CD8-positive, alpha-beta memory T cell (primary cell): ENCODE results near the gene TCTN1. TPM values are rescaled to one million over a fixed set of nuclear protein-coding genes. Genes with fewer than 3 reads are reported as not detected.
"Not testable (repeated sequence)": the region's sequence is repeated elsewhere in the genome, so short reads cannot be mapped to it uniquely, and the experiment has no call there.

Source experiments
- CTCF ChIA-PET: fragments of 350-600 bp; sonication (Branson Sonifier 250); formaldehyde crosslinking; loops from one replicate; lab custom pipeline; 2021; ENCODE audit warnings: antibody characterized with exemption; lab: Charles Lee
- POLR2A ChIA-PET: fragments of 350-600 bp; sonication (Branson Sonifier 250); formaldehyde crosslinking; loops from one replicate; lab custom pipeline; 2021; ENCODE audit warnings: antibody characterized with exemption; lab: Charles Lee
- DNase-seq, 5 donors: peaks; one replicate each; pipeline versions ENCODE4 v3.0.0 to v3.0.0-alpha.2; 2020 to 2022; ENCODE audit warnings: mixed read lengths in 1 of 5
- H3K27ac ChIP-seq: one replicate; pipeline ENCODE4 v1.7.0; 2013; ENCODE audit warnings: low read depth, mild to moderate bottlenecking, low read length, moderate library complexity
- H3K27me3 ChIP-seq: 2 replicates; pipeline ENCODE4 v1.7.0; 2013; ENCODE audit warnings: low read length, mild to moderate bottlenecking; ENCODE audit not compliant: insufficient read depth, poor library complexity, severe bottlenecking
- H3K36me3 ChIP-seq: 2 replicates; pipeline ENCODE4 v1.7.0; 2013; ENCODE audit warnings: mild to moderate bottlenecking, low read length, moderate library complexity; ENCODE audit not compliant: insufficient read depth
- H3K4me1 ChIP-seq: 2 replicates; pipeline ENCODE4 v1.7.0; 2013; ENCODE audit warnings: mild to moderate bottlenecking, low read length, moderate library complexity; ENCODE audit not compliant: insufficient read depth
- H3K4me3 ChIP-seq: 2 replicates; pipeline ENCODE4 v1.7.0; 2013; ENCODE audit warnings: mild to moderate bottlenecking, low read length
- H3K9me3 ChIP-seq: 2 replicates; pipeline ENCODE4 v1.7.0; 2013; ENCODE audit warnings: mild to moderate bottlenecking, low read length
- H3K27ac Mint-ChIP-seq, 8 donors: one replicate each; pipeline ENCODE4 v1.8.0; 2020 to 2021; ENCODE audit warnings: mixed read lengths in 8 of 8, mild to moderate bottlenecking in 6 of 8, inconsistent platforms in 3 of 8, moderate library complexity in 3 of 8
- H3K27me3 Mint-ChIP-seq, 2 donors: one replicate each; pipeline ENCODE4 v1.8.0; 2020 to 2021; ENCODE audit warnings: mixed read lengths in 2 of 2, mild to moderate bottlenecking in 1 of 2, moderate library complexity in 1 of 2
- H3K36me3 Mint-ChIP-seq, 3 donors: one replicate each; pipeline ENCODE4 v1.8.0; 2020 to 2021; ENCODE audit warnings: mixed read lengths in 3 of 3, inconsistent platforms in 1 of 3, mild to moderate bottlenecking in 1 of 3
- H3K4me1 Mint-ChIP-seq, 3 donors: one replicate each; pipeline ENCODE4 v1.8.0; 2020 to 2021; ENCODE audit warnings: mixed read lengths in 3 of 3, inconsistent platforms in 1 of 3, mild to moderate bottlenecking in 1 of 3
- H3K4me3 Mint-ChIP-seq, 7 donors: one replicate each; pipeline ENCODE4 v1.8.0; 2020 to 2021; ENCODE audit warnings: mixed read lengths in 7 of 7, mild to moderate bottlenecking in 6 of 7, moderate library complexity in 4 of 7, inconsistent platforms in 2 of 7
- H3K9me3 Mint-ChIP-seq, 5 donors: one replicate each; pipeline ENCODE4 v1.8.0; 2020 to 2022; ENCODE audit warnings: mixed read lengths in 5 of 5, mild to moderate bottlenecking in 3 of 5, moderate library complexity in 2 of 5, inconsistent platforms in 1 of 5
- polyA plus RNA-seq: library from polyadenylated mRNA; unstranded; fragments of 300-500 nt; fragmentation: Illumina TruSeq; gene quantifications from one replicate; pipeline ENCODE4 v1.2.3, GENCODE V29; 2021
- total RNA-seq, 2 experiments: library from RNA; stranded (reverse); gene quantifications; one replicate each; pipeline ENCODE4 v1.2.3, GENCODE V29; 2021

Gene TCTN1
- total and polyA plus RNA-seq, 3 experiments from 2014 or later, result 4.6 to 11.1 (median 9.8) TPM

DNA sequence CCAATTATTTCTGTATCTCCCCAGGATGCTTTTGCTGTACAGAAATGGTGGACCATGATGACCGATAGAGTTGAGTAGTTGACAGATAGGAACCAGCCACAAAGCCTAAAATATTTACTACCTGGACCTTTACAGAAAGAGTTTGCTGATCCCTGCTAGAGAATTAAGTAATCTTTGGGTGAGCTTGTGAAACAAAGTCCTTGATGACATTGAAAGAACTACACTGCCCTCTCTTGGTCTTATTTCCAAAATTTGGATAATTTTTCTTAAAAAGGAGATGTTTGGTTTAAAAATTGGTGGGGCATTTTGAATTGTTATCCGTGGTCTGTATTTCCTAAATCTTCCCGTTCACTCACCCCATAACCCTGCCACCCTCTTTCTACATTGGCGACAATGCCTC, 13.7 kb upstream of the TCTN1 start:
- H3K36me3 ChIP-seq, result no peaks in the 10 kb centered on the region
- H3K27ac ChIP-seq, result no peak overlapping the region
- no peak overlapping the region for H3K4me3 ChIP-seq
- no peaks in the 10 kb centered on the region for H3K9me3 Mint-ChIP-seq
- peaks cover 2 to 6% (median 5%) of the 10 kb centered on the region in 3 donors for H3K4me1 Mint-ChIP-seq
- H3K4me1 ChIP-seq, result no peaks in the 10 kb centered on the region
- H3K36me3 Mint-ChIP-seq, result no peaks in the 10 kb centered on the region
- POLR2A ChIA-PET, result interaction anchor here (0.6 to 3.6 kb wide), 5 partner anchors 15 to 150 kb away, joined by 3 to 27 read pairs (median 4); partner anchors contain the start of genes ARPC3 and GPN3
- H3K9me3 ChIP-seq, result no peaks in the 10 kb centered on the region
- DNase-seq, result peak in 2 of 5 donors; percentile 33 to 51
- no peaks in the 10 kb centered on the region for H3K27me3 Mint-ChIP-seq
- CTCF ChIA-PET, result interaction anchor here (0.7 to 14.5 kb wide), 34 partner anchors 10 to 511 kb away, joined by 3 to 154 read pairs (median 4); partner anchors contain the start of genes ARPC3, FAM216A, GPN3 and TCTN1
- no peaks in the 10 kb centered on the region for H3K27me3 ChIP-seq
- peak overlapping the region in 1 of 8 donors; percentile 1 for H3K27ac Mint-ChIP-seq
- H3K4me3 Mint-ChIP-seq, result no peak overlapping the region

DNA sequence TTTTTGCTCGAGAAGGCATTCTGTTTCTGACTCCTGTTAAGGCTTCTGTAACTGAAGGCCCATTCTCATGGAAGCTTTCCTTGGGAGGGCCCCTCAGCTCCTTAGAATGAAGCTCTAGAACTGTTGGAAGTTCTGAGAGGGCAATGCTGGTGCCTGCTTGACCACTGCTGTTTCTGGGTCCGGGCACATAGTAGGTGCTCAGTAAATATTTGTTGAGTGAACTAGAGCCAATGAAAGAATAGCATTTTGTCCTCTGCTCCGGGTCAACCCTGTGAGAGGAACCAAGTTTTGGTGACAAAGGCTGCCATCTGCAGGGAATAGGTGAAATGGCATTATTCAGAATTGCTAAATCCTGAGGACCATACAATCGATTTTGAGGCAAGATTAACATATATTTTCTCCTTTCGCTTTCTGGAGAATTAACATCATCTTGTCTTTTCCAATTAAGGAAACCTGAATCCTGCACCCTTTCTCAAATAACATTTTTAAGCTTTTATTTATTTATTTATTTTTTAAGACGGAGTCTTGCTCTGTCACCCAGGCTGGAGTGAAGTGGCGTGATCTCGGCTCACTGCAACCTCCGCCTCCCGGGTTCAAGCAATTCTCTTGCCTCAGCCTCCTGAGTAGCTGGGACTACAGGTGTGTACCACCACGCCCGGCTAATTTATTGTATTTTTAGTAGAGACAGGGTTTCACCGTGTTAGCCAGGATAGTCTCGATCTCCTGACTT, 11.7 kb upstream of the TCTN1 start:
- not testable (repeated sequence) for H3K27ac ChIP-seq

DNA sequence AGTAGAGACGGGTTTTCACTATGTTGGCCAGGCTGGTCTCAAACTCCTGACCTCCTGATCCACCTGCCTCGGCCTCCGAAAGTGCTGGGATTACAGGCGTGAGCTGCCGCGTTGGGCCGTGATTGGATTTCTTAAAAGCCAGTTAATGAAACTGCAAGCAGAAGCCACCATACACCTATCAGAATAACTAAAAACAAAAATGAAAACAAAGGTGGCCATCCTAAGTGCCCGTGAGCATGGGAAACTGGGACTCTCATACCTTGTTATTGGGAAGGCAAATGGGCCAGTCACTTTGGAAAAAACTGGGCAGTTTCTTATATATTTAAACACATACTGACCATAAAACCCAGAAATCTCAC, 7.7 kb upstream of the TCTN1 start:
- POLR2A ChIA-PET, result interaction anchor here (0.6 to 0.8 kb wide), 5 partner anchors 8 to 765 kb away, joined by 3 to 7 read pairs (median 4); partner anchors contain the start of gene ARPC3
- no peaks in the 10 kb centered on the region for H3K36me3 ChIP-seq
- Mint-ChIP-seq H3K36me3 (peaks cover 0 to 2% (median 0%) of the 10 kb centered on the region in 3 donors), H3K27me3 (no peaks in the 10 kb centered on the region), H3K4me3 (peak overlapping the region; percentile 77 to 93 (median 86)), H3K4me1 (peaks cover 6 to 9% (median 6%) of the 10 kb centered on the region in 3 donors), H3K9me3 (no peaks in the 10 kb centered on the region), H3K27ac (peak overlapping the region in 4 of 8 donors; percentile 67 to 90 (median 87))
- no peak for DNase-seq
- H3K27me3 ChIP-seq, result no peaks in the 10 kb centered on the region
- no peak overlapping the region for H3K27ac ChIP-seq
- peak overlapping the region; percentile 55 for H3K4me3 ChIP-seq
- peaks cover 4% of the 10 kb centered on the region for H3K4me1 ChIP-seq
- H3K9me3 ChIP-seq, result no peaks in the 10 kb centered on the region
- CTCF ChIA-PET, result interaction anchor here (0.7 to 2.4 kb wide), 6 partner anchors 25 to 506 kb away, joined by 3 to 18 read pairs (median 6); partner anchors contain the start of genes ARPC3, FAM216A and GPN3

More for the DNA sequence above, 11.7 kb upstream of the TCTN1 start:
- H3K4me1 ChIP-seq, H3K4me3 Mint-ChIP-seq, H3K36me3 ChIP-seq, H3K27me3 Mint-ChIP-seq, H3K36me3 Mint-ChIP-seq, H3K9me3 ChIP-seq, H3K9me3 Mint-ChIP-seq, H3K27me3 ChIP-seq, H3K4me3 ChIP-seq: not testable (repeated sequence)
- ChIA-PET CTCF (interaction anchor here (0.7 to 14.5 kb wide), 44 partner anchors 10 to 503 kb away, joined by 3 to 154 read pairs (median 5); partner anchors contain the start of genes ARPC3, ATP2A2, FAM216A and GPN3), POLR2A (interaction anchor here (0.5 to 3.6 kb wide), 4 partner anchors 102 to 152 kb away, joined by 3 to 27 read pairs (median 4); partner anchors contain the start of genes ARPC3 and GPN3)
- H3K4me1 Mint-ChIP-seq, result peaks cover 5 to 15% (median 6%) of the 10 kb centered on the region in 3 donors
- DNase-seq, result peak; percentile 9 to 66 (median 52)
- peak overlapping the region in 3 of 8 donors; percentile 13 to 73 (median 52) for H3K27ac Mint-ChIP-seq

DNA sequence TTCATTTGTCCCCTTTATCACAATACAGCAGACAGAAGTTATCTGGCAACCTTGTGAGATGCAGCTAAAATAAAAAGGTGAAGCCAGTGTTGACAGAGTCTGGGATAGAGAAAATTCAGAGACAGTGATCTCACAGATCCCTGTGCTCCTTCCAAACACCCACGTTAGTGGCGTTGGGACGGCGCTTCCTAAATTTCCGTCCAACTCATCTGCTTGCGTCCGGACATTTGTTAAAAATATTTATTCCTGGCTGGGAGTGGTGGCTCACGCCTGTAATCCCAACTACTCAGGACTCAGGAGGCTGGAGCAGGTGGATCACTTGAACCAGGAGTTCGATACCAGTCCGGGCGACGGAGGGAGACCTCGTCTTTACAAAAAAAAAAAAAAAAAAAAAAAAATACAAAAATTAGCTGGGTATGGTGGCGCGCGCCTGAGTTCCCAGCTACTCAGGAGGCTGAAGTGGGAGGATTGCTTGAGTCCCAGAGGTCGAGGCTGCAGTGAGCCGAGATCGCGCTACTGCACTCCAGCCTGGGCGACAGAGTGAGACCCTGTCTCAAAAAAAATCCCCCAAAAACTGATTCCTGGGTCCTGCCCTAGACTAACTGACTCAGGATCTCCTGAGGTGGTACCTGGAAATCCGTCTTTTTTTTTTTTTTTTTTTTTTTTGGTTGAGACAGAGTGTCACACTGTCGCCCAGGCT, 708 bp upstream of the TCTN1 start:
- Histone ChIP-seq H3K36me3 (no peaks in the 10 kb centered on the region), H3K27ac (peak overlapping the region; percentile 83), H3K27me3 (no peaks in the 10 kb centered on the region), H3K4me1 (peaks cover 10% of the 10 kb centered on the region), H3K4me3 (peak overlapping the region; percentile 66), H3K9me3 (no peaks in the 10 kb centered on the region)
- POLR2A ChIA-PET, result interaction anchor here (0.5 to 1.3 kb wide), 6 partner anchors 10 to 163 kb away, joined by 3 to 8 read pairs (median 4); partner anchors contain the start of genes ARPC3 and FAM216A
- H3K27ac Mint-ChIP-seq, result peak overlapping the region in 7 of 8 donors; percentile 80 to 98 (median 86)
- H3K4me1 Mint-ChIP-seq, result peaks cover 3 to 11% (median 9%) of the 10 kb centered on the region in 3 donors
- H3K27me3 Mint-ChIP-seq, result no peaks in the 10 kb centered on the region
- CTCF ChIA-PET, result interaction anchor here (0.5 to 4.0 kb wide), 7 partner anchors 11 to 982 kb away, joined by 3 to 45 read pairs (median 3); partner anchors contain the start of gene ARPC3
- no peaks in the 10 kb centered on the region for H3K36me3 Mint-ChIP-seq
- no peak for DNase-seq
- H3K4me3 Mint-ChIP-seq, result peak overlapping the region; percentile 86 to 96 (median 89)
- H3K9me3 Mint-ChIP-seq, result no peaks in the 10 kb centered on the region

DNA sequence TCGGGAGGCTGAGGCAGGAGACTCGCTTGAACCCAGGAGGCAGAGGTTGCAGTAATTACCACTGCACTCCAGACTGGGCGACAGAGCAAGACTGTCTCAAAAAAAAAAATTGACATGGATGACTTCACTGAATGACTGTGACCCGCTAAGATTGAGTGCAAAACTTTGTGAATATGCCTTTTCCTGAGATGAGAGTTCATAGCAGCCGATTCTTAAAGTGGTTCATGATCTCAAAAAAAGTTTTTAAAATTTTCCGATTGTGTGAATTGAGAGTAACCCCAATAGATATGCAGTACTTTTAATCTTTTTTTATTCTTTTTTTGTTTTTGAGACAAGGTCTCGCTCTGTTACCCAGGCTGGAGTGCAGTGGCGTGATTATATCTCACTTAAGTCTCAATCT, 1.2 kb downstream of the TCTN1 start:
- CTCF ChIA-PET, result interaction anchor here (0.9 to 4.0 kb wide), 4 partner anchors 13 to 165 kb away, joined by 3 to 45 read pairs (median 9); partner anchors contain the start of genes ARPC3 and FAM216A
- H3K27ac Mint-ChIP-seq, result peak overlapping the region in 5 of 8 donors; percentile 35 to 82 (median 65)

DNA sequence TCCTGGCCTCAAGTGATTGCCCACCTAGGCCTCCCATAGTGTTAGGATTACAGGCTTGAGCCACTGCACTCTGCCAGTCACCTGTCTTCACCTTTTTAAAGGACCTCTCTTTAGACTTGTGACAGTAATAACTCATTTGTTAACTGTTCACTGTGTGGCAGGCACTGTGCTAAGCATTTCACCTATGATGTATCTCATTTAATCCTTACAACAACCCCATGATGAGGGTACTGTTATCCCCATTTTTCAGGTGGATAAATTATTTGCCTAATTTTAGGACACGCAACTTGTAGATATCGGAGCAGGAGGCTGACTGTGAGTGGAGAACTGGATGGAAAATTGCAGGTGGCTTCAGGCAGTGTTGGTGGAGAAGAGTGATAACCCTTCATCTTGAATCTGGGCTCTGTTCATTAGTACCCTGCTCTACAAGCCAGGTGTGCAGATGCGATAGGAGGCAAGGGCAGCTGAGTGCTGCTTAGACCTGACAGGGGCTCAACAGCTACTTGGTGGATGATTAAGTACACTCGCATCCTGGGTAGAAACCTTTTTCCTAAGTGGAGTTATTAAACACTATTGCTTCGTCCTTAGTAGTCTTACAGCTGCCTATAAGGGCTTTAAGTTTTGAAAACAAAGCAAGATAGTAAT, 2.7 kb downstream of the TCTN1 start:
- Mint-ChIP-seq H3K9me3 (no peaks in the 10 kb centered on the region), H3K27ac (no peak overlapping the region), H3K4me1 (peaks cover 3 to 11% (median 3%) of the 10 kb centered on the region in 3 donors), H3K36me3 (no peaks in the 10 kb centered on the region), H3K27me3 (no peaks in the 10 kb centered on the region), H3K4me3 (peak overlapping the region in 2 of 7 donors; percentile 12 to 16)
- DNase-seq, result no peak
- Histone ChIP-seq H3K4me1 (peaks cover 10% of the 10 kb centered on the region), H3K4me3 (no peak overlapping the region), H3K36me3 (no peaks in the 10 kb centered on the region), H3K27me3 (no peaks in the 10 kb centered on the region), H3K27ac (no peak overlapping the region), H3K9me3 (no peaks in the 10 kb centered on the region)
- CTCF ChIA-PET, result interaction anchor here (1.0 to 4.0 kb wide), 4 partner anchors 14 to 167 kb away, joined by 3 to 45 read pairs (median 11); partner anchors contain the start of genes ARPC3 and GPN3
- POLR2A ChIA-PET, result no interaction called here

More for the DNA sequence above, 1.2 kb downstream of the TCTN1 start:
- H3K4me1 Mint-ChIP-seq, result peaks cover 3 to 11% (median 9%) of the 10 kb centered on the region in 3 donors
- Histone ChIP-seq H3K4me1 (peaks cover 10% of the 10 kb centered on the region), H3K4me3 (no peak overlapping the region), H3K9me3 (no peaks in the 10 kb centered on the region), H3K27me3 (no peaks in the 10 kb centered on the region), H3K27ac (no peak overlapping the region), H3K36me3 (no peaks in the 10 kb centered on the region)
- H3K36me3 Mint-ChIP-seq, result no peaks in the 10 kb centered on the region
- H3K27me3 Mint-ChIP-seq, result no peaks in the 10 kb centered on the region
- no peak for DNase-seq
- POLR2A ChIA-PET, result no interaction called here
- peak overlapping the region in 6 of 7 donors; percentile 14 to 70 (median 39) for H3K4me3 Mint-ChIP-seq
- no peaks in the 10 kb centered on the region for H3K9me3 Mint-ChIP-seq

DNA sequence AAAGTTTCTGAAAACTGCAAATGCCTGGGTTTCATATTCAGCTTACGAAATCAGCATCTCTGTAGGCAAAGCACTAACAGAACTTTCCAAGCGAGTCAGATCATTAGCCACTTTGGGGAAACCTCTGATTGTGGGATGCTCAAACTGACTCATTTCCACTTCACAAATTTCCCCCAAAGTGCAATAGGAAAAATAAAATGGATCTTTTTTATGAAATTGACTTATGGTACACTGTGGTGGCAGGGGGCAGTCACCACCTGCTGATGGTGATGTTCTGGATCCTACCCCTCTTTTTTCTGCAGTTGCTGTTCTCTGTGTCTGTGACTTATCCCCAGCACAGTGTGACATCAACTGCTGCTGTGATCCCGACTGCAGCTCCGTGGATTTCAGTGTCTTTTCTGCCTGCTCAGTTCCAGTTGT, 5.6 kb downstream of the TCTN1 start:
- DNase-seq, result no peak
- H3K9me3 ChIP-seq, result no peaks in the 10 kb centered on the region
- Mint-ChIP-seq H3K36me3 (no peaks in the 10 kb centered on the region), H3K9me3 (no peaks in the 10 kb centered on the region), H3K27ac (no peak overlapping the region), H3K27me3 (no peaks in the 10 kb centered on the region), H3K4me1 (peaks cover 0 to 5% (median under 1%) of the 10 kb centered on the region in 3 donors), H3K4me3 (no peak overlapping the region)
- H3K36me3 ChIP-seq, result no peaks in the 10 kb centered on the region
- no peak overlapping the region for H3K27ac ChIP-seq
- no peaks in the 10 kb centered on the region for H3K27me3 ChIP-seq
- H3K4me1 ChIP-seq, result peaks cover 5% of the 10 kb centered on the region
- H3K4me3 ChIP-seq, result no peak overlapping the region
- ChIA-PET POLR2A (no interaction called here), CTCF (interaction anchor here (0.5 to 0.9 kb wide), 2 partner anchors 20 to 527 kb away, joined by 3 read pairs; no protein-coding TSS in a partner anchor)
